ENCODE measurements around the gene IGFLR1.

The IGFLR1 gene

GRCh38 chr19:35789195-35789977, 47.1 kb upstream of the IGFLR1 start:
- Histone ChIP-seq H3K4me1 (ENCODE audit: control insufficient read depth in 1 of 2, insufficient read depth in 1 of 2, low read depth in 1 of 2, low read length in 1 of 2) (no peaks in the 10 kb centered on the region), H3K4me3 (ENCODE audit: low read depth in 1 of 2, low read length in 1 of 2) (no peak overlapping the region), H3K27ac (no peak overlapping the region), H3K27me3 (no peaks in the 10 kb centered on the region), H3K9me3 (no peaks in the 10 kb centered on the region), H3K36me3 (peaks cover 42% of the 10 kb centered on the region)
- TF ChIP-seq CTCF (IDR thresholded peaks at IDR 0.05): no peak

GRCh38 chr19:35788205-35788960, 46.1 kb upstream of the IGFLR1 start:
- H3K4me1 ChIP-seq (ENCODE audit: control insufficient read depth in 1 of 2, insufficient read depth in 1 of 2, low read depth in 1 of 2, low read length in 1 of 2): no peaks in the 10 kb centered on the region
- TF ChIP-seq CTCF (IDR thresholded peaks at IDR 0.05): no peak
- no peaks in the 10 kb centered on the region for H3K9me3 ChIP-seq
- H3K27ac ChIP-seq: no peak overlapping the region
- H3K27me3 ChIP-seq: no peaks in the 10 kb centered on the region
- H3K4me3 ChIP-seq (ENCODE audit: low read depth in 1 of 2, low read length in 1 of 2): no peak overlapping the region
- H3K36me3 ChIP-seq: peaks cover 52% of the 10 kb centered on the region

GRCh38 chr19:35787227-35787799, 45.1 kb upstream of the IGFLR1 start:
- no peaks in the 10 kb centered on the region for H3K9me3 ChIP-seq
- peaks cover 63% of the 10 kb centered on the region for H3K36me3 ChIP-seq
- no peaks in the 10 kb centered on the region for H3K4me1 ChIP-seq (ENCODE audit: control insufficient read depth in 1 of 2, insufficient read depth in 1 of 2, low read depth in 1 of 2, low read length in 1 of 2)
- no peaks in the 10 kb centered on the region for H3K27me3 ChIP-seq
- no peak overlapping the region for H3K4me3 ChIP-seq (ENCODE audit: low read depth in 1 of 2, low read length in 1 of 2)
- no peak for TF ChIP-seq CTCF (IDR thresholded peaks at IDR 0.05)
- no peak overlapping the region for H3K27ac ChIP-seq

- Histone ChIP-seq H3K27me3 (no peaks in the 10 kb centered on the region), H3K4me1 (ENCODE audit: control insufficient read depth in 1 of 2, insufficient read depth in 1 of 2, low read depth in 1 of 2, low read length in 1 of 2) (no peaks in the 10 kb centered on the region), H3K9me3 (no peaks in the 10 kb centered on the region), H3K4me3 (ENCODE audit: low read depth in 1 of 2, low read length in 1 of 2) (no peak overlapping the region), H3K36me3 (peaks cover 71% of the 10 kb centered on the region), H3K27ac (no peak overlapping the region)
- no peak for TF ChIP-seq CTCF (IDR thresholded peaks at IDR 0.05)
Observed at GRCh38 chr19:35786299-35787160, 44.3 kb upstream of the IGFLR1 start.

- Histone ChIP-seq H3K9me3 (no peaks in the 10 kb centered on the region), H3K4me3 (ENCODE audit: low read depth in 1 of 2, low read length in 1 of 2) (no peak overlapping the region), H3K27ac (no peak overlapping the region), H3K4me1 (ENCODE audit: control insufficient read depth in 1 of 2, insufficient read depth in 1 of 2, low read depth in 1 of 2, low read length in 1 of 2) (no peaks in the 10 kb centered on the region), H3K36me3 (peaks cover 83% of the 10 kb centered on the region), H3K27me3 (no peaks in the 10 kb centered on the region)
- TF ChIP-seq CTCF (IDR thresholded peaks at IDR 0.05): no peak
Observed at GRCh38 chr19:35785339-35785627, 43.0 kb upstream of the IGFLR1 start.

All from neutrophil (primary cell).